HG02798 (cell line): ENCODE data around the gene NELL1.
A peak's percentile ranks its signal among the peaks of the same experiment; 100 is the strongest.

ENCODE experiments used
- ATAC-seq: cut with Tn5 transposase; IDR thresholded peaks from one replicate; pipeline ENCODE4 v1.9.1; 2021; ENCODE audit warnings: mild to moderate bottlenecking; ENCODE audit not compliant: unreplicated experiment, poor library complexity

The NELL1 gene

GRCh38 chr11:20668844-20669819, at the start of gene NELL1:
TSS of gene NELL1 (plus strand) at chr11:20669586.
- ATAC-seq, result no peak

- ATAC-seq, result no peak
These were observed 48.4 kb upstream of the NELL1 start for GRCh38 chr11:20620988-20621387.

GRCh38 chr11:20621679-20622078, 47.7 kb upstream of the NELL1 start:
- no peak for ATAC-seq

GRCh38 chr11:20623252-20623651, 46.1 kb upstream of the NELL1 start:
- no peak for ATAC-seq

- no peak for ATAC-seq
These were observed 43.1 kb upstream of the NELL1 start for GRCh38 chr11:20626279-20626678.

- no peak for ATAC-seq
These were observed 42.4 kb upstream of the NELL1 start for GRCh38 chr11:20627026-20627425.

GRCh38 chr11:20627701-20628100, 41.7 kb upstream of the NELL1 start:
- no peak for ATAC-seq

- ATAC-seq, result no peak
These were observed 37.7 kb upstream of the NELL1 start for GRCh38 chr11:20631519-20632168.

- no peak for ATAC-seq
These were observed 37.2 kb upstream of the NELL1 start for GRCh38 chr11:20632169-20632532.

GRCh38 chr11:20634044-20634443, 35.3 kb upstream of the NELL1 start:
- ATAC-seq, result no peak

GRCh38 chr11:20634781-20635180, 34.6 kb upstream of the NELL1 start:
- ATAC-seq, result no peak

- ATAC-seq, result no peak
These were observed 31.3 kb upstream of the NELL1 start for GRCh38 chr11:20638074-20638473.

GRCh38 chr11:20639688-20640087, 29.7 kb upstream of the NELL1 start:
- ATAC-seq, result no peak

- ATAC-seq, result no peak
These were observed 29.0 kb upstream of the NELL1 start for GRCh38 chr11:20640401-20640800.

- no peak for ATAC-seq
These were observed 25.0 kb upstream of the NELL1 start for GRCh38 chr11:20644360-20644759.

GRCh38 chr11:20647976-20648565, 21.3 kb upstream of the NELL1 start:
- ATAC-seq, result peak; percentile 77

GRCh38 chr11:20652150-20652806, 17.1 kb upstream of the NELL1 start:
- ATAC-seq, result no peak

- no peak for ATAC-seq
These were observed 15.3 kb upstream of the NELL1 start for GRCh38 chr11:20654038-20654437.

GRCh38 chr11:20656901-20657300, 12.5 kb upstream of the NELL1 start:
- ATAC-seq, result no peak

- ATAC-seq, result no peak
These were observed 11.3 kb upstream of the NELL1 start for GRCh38 chr11:20658135-20658534.

- no peak for ATAC-seq
These were observed 7.9 kb upstream of the NELL1 start for GRCh38 chr11:20661445-20661844.
